Lung (tissue), 12 donors: ENCODE results near the gene ORAI3. TPM values are rescaled to one million over a fixed set of nuclear protein-coding genes. Genes with fewer than 3 reads are reported as not detected.

Source experiments
- ATAC-seq: fragments of 200-7000 bp; cut with Tn5 transposase; one replicate; pipeline ENCODE4 v1.9.1; 2020; ENCODE audit warnings: moderate number of reproducible peaks; ENCODE audit not compliant: insufficient read depth, low FRiP score
- DNase-seq, 3 donors: peaks; one replicate each; pipeline ENCODE4 v3.0.0-alpha.2; 2013 to 2017
- H3K27ac ChIP-seq, 2 donors: one replicate each; pipeline ENCODE4 v1.5.1; 2013; ENCODE audit warnings: mild to moderate bottlenecking in 2 of 2, moderate library complexity in 2 of 2, control low read depth in 1 of 2, inconsistent platforms in 1 of 2, low read depth in 1 of 2, low read length in 1 of 2
- H3K27me3 ChIP-seq, 3 donors: one replicate each; pipeline ENCODE4 v1.5.1; 2013; ENCODE audit warnings: low read length in 2 of 3; ENCODE audit not compliant: control insufficient read depth in 3 of 3, insufficient read depth in 3 of 3
- H3K36me3 ChIP-seq, 4 donors: one replicate each; pipeline ENCODE4 v1.5.1; 2013; ENCODE audit warnings: low read length in 4 of 4, mild to moderate bottlenecking in 1 of 4, moderate library complexity in 1 of 4; ENCODE audit not compliant: control insufficient read depth in 4 of 4, insufficient read depth in 4 of 4
- H3K4me1 ChIP-seq, 5 donors: one replicate each; pipeline ENCODE4 v1.5.1; 2013; ENCODE audit warnings: low read length in 5 of 5, mild to moderate bottlenecking in 2 of 5, moderate library complexity in 1 of 5; ENCODE audit not compliant: control insufficient read depth in 5 of 5, insufficient read depth in 5 of 5
- H3K4me3 ChIP-seq: one replicate; pipeline ENCODE4 v1.5.1; 2013; ENCODE audit warnings: mild to moderate bottlenecking, control low read depth, moderate library complexity
- H3K9ac ChIP-seq, 2 donors: one replicate each; pipeline ENCODE4 v1.5.1; 2013; ENCODE audit warnings: low read length in 2 of 2, control low read depth in 1 of 2; ENCODE audit not compliant: insufficient read depth in 1 of 2
- H3K9me3 ChIP-seq, 4 donors: one replicate each; pipeline ENCODE4 v1.5.1; 2013; ENCODE audit warnings: low read length in 3 of 4, mild to moderate bottlenecking in 1 of 4, moderate library complexity in 1 of 4; ENCODE audit not compliant: control insufficient read depth in 4 of 4, insufficient read depth in 3 of 4
- WGBS, 2 donors: extraction: QIAGEN DNeasy Blood & Tissue Kit; methylation state at CpG; one replicate each; pipeline ENCODE4 v1.1.7; 2013; 5-methylcytosine and 5-hydroxymethylcytosine counted together
- polyA plus RNA-seq, 2 donors: library from polyadenylated mRNA; stranded (reverse); fragments of 200-250 nt; gene quantifications; one replicate each; pipeline ENCODE4 v1.2.1, GENCODE V29; 2013
- total RNA-seq, 2 donors: library from RNA; depleted of rRNA in 1 of 2; stranded (reverse); fragments of >200 nt in 1 of 2; gene quantifications; one replicate each; pipeline ENCODE4 v1.2.1, GENCODE V29; 2014 to 2021
- TF ChIP-seq, protein P1 (sequence below): IDR thresholded peaks from 2 replicates; pipeline ENCODE4 v1.5.1; 2012; ENCODE audit warnings: mild to moderate bottlenecking; ENCODE audit errors: control extremely low read depth, extremely low read depth
- donor health status: control.
- donor health status: control.
- donor health status: Bipolar disorder and iron deficiency.
- donor health status: healthy.
- donor health status: DM: yes; HTN: yes; CAD: no.

ORAI3 gene
- total and polyA plus RNA-seq, 4 donors: 20.2 to 27.4 (median 23.6) TPM

- Histone ChIP-seq H3K27me3 (no peaks in the 10 kb centered on the region), H3K4me3 (no peak overlapping the region), H3K36me3 (peaks cover 27 to 68% (median 59%) of the 10 kb centered on the region in 4 donors), H3K9ac (no peak overlapping the region), H3K27ac (no peak overlapping the region), H3K4me1 (no peaks in the 10 kb centered on the region), H3K9me3 (no peaks in the 10 kb centered on the region)
- TF ChIP-seq, protein P1, sequence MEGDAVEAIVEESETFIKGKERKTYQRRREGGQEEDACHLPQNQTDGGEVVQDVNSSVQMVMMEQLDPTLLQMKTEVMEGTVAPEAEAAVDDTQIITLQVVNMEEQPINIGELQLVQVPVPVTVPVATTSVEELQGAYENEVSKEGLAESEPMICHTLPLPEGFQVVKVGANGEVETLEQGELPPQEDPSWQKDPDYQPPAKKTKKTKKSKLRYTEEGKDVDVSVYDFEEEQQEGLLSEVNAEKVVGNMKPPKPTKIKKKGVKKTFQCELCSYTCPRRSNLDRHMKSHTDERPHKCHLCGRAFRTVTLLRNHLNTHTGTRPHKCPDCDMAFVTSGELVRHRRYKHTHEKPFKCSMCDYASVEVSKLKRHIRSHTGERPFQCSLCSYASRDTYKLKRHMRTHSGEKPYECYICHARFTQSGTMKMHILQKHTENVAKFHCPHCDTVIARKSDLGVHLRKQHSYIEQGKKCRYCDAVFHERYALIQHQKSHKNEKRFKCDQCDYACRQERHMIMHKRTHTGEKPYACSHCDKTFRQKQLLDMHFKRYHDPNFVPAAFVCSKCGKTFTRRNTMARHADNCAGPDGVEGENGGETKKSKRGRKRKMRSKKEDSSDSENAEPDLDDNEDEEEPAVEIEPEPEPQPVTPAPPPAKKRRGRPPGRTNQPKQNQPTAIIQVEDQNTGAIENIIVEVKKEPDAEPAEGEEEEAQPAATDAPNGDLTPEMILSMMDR: no peak
- ATAC-seq (no peak), DNase-seq (no peak)
- WGBS, 2 donors: 95 to 96% methylated on average over 14 of the region's 14 CpGs
Observed at GRCh38 chr16:30971298-30971697, 22.4 kb downstream of the ORAI3 start.

DNA sequence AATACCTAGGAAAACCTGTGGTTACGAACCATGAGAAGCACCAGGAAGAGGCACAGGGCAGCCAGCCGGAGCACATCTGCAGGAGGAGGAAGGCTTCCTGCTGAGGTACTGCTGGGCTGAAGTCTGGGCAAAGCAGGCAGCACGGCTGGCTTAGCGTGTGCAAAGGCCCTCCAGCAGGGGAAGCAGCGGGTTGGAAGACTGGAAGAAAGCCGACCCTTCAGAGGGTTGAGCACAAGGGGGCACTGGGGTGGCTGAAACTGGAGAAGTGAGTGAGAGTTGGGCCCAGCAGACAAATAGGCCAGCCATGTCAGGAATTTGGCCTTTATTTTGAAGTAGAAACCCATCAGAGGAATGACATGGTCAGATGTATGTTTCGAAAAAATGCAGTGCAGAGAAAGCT is 24.0 kb downstream of the ORAI3 start:
- no peak for ATAC-seq
- no peak for DNase-seq
- H3K4me1 ChIP-seq: no peaks in the 10 kb centered on the region
- H3K27ac ChIP-seq: no peak overlapping the region
- H3K36me3 ChIP-seq: peaks cover 24 to 71% (median 56%) of the 10 kb centered on the region in 4 donors
- 88 to 89% methylated on average over 7 of the region's 7 CpGs for whole genome bisulfite sequencing, 2 donors
- H3K27me3 ChIP-seq: no peaks in the 10 kb centered on the region
- TF ChIP-seq, protein P1: no peak
- no peak overlapping the region for H3K9ac ChIP-seq
- no peaks in the 10 kb centered on the region for H3K9me3 ChIP-seq
- no peak overlapping the region for H3K4me3 ChIP-seq

- Histone ChIP-seq H3K4me1 (no peaks in the 10 kb centered on the region), H3K27me3 (no peaks in the 10 kb centered on the region), H3K9ac (no peak overlapping the region), H3K4me3 (no peak overlapping the region), H3K9me3 (no peaks in the 10 kb centered on the region), H3K27ac (no peak overlapping the region), H3K36me3 (peaks cover 18 to 75% (median 51%) of the 10 kb centered on the region in 4 donors)
- DNase-seq (no peak), ATAC-seq (no peak)
- TF ChIP-seq, protein P1: no peak
- WGBS, 2 donors: 97 to 99% methylated on average over 6 of the region's 6 CpGs
Observed at GRCh38 chr16:30974348-30974747, 25.5 kb downstream of the ORAI3 start.

- no peaks in the 10 kb centered on the region for H3K4me1 ChIP-seq
- no peak overlapping the region for H3K9ac ChIP-seq
- H3K9me3 ChIP-seq: no peaks in the 10 kb centered on the region
- no peaks in the 10 kb centered on the region for H3K27me3 ChIP-seq
- peaks cover 8 to 77% (median 46%) of the 10 kb centered on the region in 4 donors for H3K36me3 ChIP-seq
- no peak overlapping the region for H3K4me3 ChIP-seq
- no peak overlapping the region for H3K27ac ChIP-seq
- TF ChIP-seq, protein P1: no peak
- 87 to 94% methylated on average over 4 of the region's 4 CpGs for WGBS, 2 donors
- no peak for ATAC-seq
- no peak for DNase-seq
Observed at GRCh38 chr16:30976486-30976885, 27.6 kb downstream of the ORAI3 start.
